GM12875 (cell line): Measurements from ENCODE around the gene RNH1.
"Not testable (repeated sequence)": the region's sequence is repeated elsewhere in the genome, so short reads cannot be mapped to it uniquely, and the experiment has no call there.

Experiments used
- H3K4me3 ChIP-seq: one replicate; pipeline ENCODE4 v1.5.1; 2011; ENCODE audit warnings: low read depth, low read length, control low read depth
- TF ChIP-seq, protein P1 (sequence below): IDR thresholded peaks from 2 replicates; pipeline ENCODE4 v1.5.1; 2011; ENCODE audit warnings: low read depth, mild to moderate bottlenecking, control low read depth, inconsistent platforms, low read length, moderate library complexity, borderline replicate concordance; ENCODE audit not compliant: insufficient read depth

RNH1 gene

DNA sequence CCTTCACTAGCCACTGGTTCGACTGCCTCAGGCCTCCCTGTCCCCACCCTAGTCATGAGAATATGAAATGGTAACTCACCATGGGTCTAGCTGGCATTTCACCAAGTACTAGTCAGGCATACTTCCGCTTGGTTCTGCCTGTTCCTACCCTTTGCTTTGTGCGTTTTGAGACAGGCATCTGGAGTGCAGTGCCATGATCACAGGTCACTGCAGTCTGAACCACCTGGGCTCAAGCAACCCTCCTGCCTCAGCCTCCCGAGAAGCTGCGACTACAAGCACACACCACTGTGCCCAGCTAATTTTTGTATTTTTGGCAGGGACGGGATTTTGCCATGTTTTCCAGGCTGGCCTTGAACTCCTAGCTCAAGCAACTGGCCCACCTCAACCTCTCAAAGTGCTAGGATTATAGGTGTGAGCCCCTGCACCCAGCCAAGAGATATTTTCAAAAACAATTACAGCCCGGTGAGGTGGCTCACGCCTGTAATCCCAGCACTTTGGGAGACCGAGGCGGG is 14.2 kb upstream of the RNH1 start:
- H3K4me3 ChIP-seq, result no peak overlapping the region
- TF ChIP-seq, protein P1, sequence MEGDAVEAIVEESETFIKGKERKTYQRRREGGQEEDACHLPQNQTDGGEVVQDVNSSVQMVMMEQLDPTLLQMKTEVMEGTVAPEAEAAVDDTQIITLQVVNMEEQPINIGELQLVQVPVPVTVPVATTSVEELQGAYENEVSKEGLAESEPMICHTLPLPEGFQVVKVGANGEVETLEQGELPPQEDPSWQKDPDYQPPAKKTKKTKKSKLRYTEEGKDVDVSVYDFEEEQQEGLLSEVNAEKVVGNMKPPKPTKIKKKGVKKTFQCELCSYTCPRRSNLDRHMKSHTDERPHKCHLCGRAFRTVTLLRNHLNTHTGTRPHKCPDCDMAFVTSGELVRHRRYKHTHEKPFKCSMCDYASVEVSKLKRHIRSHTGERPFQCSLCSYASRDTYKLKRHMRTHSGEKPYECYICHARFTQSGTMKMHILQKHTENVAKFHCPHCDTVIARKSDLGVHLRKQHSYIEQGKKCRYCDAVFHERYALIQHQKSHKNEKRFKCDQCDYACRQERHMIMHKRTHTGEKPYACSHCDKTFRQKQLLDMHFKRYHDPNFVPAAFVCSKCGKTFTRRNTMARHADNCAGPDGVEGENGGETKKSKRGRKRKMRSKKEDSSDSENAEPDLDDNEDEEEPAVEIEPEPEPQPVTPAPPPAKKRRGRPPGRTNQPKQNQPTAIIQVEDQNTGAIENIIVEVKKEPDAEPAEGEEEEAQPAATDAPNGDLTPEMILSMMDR, result no peak

DNA sequence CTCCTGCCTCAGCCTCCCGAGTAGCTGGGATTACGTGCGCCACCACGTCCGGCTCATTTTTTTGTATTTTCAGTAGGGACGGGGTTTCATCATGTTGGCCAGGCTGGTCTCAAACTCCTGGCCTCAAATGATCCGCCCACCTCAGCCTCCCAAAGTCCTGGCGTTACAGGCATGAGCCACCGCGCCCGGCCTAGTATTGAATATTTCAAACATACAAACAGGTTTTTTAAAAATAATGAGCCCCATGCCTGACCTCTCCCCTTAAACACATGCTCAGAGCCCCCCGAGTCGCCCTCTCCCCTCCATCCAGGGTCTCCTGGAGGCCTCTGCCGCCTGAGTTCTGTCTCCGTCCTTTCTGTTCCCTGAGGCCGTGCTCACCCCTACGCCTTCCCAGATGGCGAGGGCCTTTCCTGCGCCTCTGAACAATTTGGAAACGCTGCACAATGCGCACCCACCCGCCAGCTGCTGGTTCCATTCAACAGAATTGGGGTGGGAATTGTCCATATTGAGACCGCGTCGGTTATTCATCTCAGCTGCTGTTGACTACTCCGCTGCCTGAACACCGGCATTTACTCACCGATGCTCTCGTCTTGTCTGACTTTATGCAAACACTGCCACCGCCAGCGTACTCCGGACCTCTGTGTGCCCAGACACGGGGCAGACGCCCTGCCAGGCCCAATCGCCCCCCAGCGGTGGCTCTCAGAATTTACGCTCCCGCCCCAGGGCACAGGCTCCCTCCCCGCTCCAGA is 13.6 kb upstream of the RNH1 start:
- H3K4me3 ChIP-seq, result no peak overlapping the region
- TF ChIP-seq, protein P1, result no peak

DNA sequence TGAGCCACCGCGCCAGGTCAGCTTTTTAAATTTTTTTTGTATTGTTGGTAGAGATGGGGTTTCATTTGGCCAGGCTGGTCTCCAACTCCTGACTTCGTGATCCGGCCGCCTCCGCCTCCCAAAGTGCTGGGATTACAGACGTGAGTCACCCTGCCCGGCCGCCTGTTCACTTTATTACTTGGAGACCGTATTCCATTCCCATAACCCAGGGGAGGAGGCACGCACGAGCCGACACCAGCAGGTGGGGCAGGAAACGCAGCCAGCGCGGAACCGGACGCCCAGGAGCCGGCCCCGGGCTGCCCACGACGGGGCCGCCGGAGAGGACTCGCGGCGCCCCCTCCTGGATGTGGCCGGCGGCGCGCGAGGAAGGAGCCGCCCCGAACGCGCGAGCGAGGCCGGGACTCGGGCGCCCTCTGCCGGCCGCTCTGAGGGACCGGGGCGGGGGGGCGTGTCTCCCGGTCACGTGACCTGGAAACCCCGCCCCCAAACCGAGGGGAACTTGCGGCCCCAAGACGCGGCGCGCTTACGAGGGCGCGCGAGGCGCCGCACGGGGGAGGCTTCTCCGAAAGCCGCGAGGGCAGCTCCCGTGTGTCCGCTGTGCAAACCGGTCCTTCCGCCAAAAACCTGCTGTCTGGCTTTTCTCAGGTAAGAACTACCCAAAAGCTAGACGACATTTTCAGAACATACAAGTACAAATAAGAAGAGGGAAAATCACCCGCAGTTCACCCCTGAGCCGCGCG is 11.6 kb upstream of the RNH1 start:
- H3K4me3 ChIP-seq, result peak overlapping the region; percentile 21
- TF ChIP-seq, protein P1, result peak; percentile 94

- not testable (repeated sequence) for H3K4me3 ChIP-seq
Measured at GRCh38 chr11:516918-517685, 10.1 kb upstream of the RNH1 start.

GRCh38 chr11:516400-516799 is 9.4 kb upstream of the RNH1 start:
- H3K4me3 ChIP-seq, result no peak overlapping the region
- TF ChIP-seq, protein P1, result no peak

- TF ChIP-seq, protein P1, result no peak
- no peak overlapping the region for H3K4me3 ChIP-seq
Measured at GRCh38 chr11:515131-515530, 8.1 kb upstream of the RNH1 start.

GRCh38 chr11:514606-515005 is 7.6 kb upstream of the RNH1 start:
- H3K4me3 ChIP-seq, result no peak overlapping the region
- TF ChIP-seq, protein P1, result no peak
